ENCODE measurements around the gene PROC. TPM values are rescaled to one million over a fixed set of nuclear protein-coding genes. Genes with fewer than 3 reads are reported as not detected.

PROC gene
- total RNA-seq, 1 donor from 2014 or later, result under 0.01 TPM

DNA sequence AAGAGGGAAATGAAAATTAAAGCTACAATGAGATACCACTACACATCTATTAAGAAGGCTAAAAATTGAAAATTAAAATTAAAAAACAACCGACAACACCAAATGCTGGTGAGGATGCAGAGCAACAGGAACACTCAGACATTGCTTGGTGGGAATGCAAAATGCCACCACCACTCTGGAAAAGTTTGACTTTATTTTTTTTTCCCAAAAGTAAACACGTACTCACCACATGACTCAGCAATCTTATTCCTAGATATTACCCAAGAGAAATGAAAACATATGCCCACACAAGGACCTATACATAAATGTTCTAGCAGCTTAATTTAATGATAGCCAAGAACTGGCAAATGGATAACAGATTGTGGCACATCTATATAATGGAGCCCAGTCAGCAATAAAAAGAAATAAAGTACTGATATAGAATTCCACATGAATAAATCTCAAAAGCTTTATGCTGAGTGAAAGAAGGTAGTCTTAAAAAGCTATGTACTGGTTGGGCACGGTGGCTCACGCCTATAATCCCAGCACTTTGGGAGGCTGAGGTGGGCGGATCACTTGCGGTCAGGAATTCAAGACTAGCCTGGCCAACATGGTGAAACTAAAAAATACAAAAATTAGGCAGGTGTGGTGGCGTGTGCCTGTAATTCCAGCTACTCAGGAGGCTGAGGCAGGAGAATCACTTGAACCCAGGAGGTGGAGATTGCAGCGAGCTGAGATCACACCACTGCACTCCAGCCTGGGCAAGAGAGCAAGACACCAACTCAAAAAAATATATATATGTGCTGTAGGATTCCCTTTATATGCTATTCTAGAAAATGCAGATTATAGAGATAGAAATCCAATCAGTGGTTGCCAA, 4.2 kb upstream of the PROC start:
- peak in 1 of 2 donors; percentile 66 for DNase-seq (ENCODE audit: low read depth in 2 of 2)

DNA sequence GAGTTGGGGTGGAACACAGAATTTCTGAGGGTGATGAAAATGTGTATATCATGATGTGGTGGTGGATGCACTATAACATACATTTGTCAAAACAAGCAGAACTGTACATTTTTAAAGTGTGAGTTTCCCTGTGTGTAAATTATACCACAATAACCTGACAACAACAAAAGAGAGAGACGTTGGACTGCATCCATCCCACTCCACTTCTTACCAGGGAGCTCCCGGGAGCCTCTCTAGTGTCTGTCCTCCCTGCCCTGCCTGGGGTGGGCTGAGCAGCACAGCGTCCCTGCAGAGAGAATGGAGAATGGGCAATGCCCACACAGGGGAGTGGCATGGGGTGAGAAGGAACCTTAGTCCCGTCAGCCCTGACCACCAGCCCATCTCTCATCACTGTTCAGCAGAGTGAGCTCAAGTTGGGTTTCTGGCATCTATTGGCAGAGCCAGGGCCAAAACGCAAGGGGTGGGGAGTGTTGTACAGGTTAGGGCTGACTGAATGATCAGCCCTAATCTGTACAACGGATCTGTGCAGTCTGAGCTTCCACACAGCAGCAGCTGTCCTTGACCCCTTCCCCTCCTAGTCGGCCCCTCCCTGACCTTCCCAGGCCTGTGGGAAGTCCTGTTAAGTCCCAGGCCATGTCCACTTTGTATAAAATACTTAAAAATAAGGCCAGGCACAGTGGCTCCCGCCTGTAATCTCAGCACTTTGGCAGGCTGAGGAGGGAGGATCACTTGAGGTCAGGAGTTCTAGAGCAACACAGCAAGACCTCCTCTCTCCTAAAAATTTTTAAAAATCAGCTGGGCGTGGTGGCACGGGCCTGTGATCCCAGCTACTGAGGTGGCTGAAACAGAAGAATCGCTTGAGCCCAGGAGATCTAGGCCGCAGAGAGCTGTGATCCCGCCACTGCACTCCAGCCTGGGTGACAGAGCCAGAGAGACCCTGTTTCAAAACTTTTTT, 3.3 kb upstream of the PROC start:
- no peak for DNase-seq (ENCODE audit: low read depth in 2 of 2)

DNA sequence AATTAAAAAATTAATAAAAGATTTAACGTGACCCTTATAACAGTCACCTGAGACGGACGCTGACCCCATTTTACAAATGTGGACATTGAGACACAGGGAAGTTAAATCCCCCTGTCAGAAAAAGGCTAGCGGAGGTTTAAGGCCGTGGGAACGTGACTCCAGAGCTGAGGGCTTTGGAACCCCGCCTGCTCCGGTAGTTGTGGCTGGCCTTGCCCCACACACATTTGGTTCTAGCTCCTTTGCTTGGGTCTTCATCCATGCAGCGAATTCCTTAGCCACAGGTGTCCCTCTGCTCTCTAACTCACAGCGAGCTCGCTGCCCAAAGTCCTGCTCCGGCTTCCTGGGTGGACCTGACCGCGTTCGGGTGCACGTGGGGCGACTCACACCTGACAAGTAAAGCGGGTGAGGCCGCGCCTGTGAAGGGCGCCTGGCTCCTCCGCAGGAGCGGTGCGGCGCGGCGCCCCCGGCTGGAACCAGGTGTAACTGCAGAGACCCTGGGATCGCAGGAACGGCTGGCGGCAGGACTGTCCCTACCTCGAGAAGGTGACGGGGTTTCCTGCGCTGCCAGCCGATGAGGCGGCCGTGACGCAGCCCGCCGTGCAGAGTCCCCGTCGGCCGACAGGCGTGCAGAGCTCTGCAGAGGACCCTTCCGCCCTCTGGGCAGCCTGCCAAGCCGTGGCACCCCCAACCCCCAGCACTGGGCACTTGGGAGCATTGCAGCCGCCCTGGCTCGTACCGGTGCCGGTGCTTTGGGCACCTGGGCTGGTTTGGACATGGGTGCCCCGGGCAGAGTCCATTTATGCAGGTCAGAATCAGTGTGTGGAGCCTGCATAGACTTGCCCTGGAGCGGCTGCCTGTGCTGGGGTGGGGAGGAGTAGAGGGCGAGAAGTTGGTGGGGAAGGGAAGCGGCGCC, 2.4 kb upstream of the PROC start:
- peak; percentile 22 to 74 for DNase-seq (ENCODE audit: low read depth in 2 of 2)

DNA sequence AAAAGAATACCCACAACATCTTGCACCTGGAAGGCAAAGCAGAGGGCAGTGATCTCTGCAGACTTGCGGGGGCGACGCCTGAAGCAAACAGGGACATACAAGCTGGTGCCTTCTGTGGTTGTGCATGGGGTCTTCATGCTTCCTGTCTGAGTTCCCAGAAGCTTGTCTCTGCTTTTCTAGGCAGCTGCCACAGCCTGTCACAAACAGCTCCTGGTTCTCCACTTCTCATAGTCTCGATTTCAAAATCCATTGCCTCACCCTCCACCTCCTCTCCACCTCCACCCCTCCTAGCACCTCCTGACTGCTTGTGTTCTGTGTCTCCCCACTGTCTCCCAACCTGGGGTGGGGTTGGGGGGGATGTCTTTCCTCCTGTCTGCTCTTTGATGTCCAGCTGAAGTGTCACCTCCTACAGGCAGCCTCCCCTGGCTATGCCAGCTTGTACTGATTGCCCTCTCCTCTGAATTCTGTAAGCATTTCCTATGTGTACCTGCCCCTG, 1.7 kb upstream of the PROC start:
- no peak for DNase-seq (ENCODE audit: low read depth in 2 of 2)

DNA sequence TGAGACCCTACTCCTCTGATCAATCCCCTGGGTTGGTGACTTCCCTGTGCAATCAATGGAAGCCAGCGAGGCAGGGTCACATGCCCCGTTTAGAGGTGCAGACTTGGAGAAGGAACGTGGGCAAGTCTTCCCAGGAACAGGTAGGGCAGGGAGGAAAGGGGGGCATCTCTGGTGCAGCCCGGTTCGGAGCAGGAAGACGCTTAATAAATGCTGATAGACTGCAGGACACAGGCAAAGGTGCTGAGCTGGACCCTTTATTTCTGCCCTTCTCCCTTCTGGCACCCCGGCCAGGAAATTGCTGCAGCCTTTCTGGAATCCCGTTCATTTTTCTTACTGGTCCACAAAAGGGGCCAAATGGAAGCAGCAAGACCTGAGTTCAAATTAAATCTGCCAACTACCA, 821 bp upstream of the PROC start:
- DNase-seq (ENCODE audit: low read depth in 2 of 2), result no peak

DNA sequence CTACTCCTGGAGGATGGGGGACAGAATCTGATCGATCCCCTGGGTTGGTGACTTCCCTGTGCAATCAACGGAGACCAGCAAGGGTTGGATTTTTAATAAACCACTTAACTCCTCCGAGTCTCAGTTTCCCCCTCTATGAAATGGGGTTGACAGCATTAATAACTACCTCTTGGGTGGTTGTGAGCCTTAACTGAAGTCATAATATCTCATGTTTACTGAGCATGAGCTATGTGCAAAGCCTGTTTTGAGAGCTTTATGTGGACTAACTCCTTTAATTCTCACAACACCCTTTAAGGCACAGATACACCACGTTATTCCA, 844 bp downstream of the PROC start:
- DNase-seq (ENCODE audit: low read depth in 2 of 2), result no peak

DNA sequence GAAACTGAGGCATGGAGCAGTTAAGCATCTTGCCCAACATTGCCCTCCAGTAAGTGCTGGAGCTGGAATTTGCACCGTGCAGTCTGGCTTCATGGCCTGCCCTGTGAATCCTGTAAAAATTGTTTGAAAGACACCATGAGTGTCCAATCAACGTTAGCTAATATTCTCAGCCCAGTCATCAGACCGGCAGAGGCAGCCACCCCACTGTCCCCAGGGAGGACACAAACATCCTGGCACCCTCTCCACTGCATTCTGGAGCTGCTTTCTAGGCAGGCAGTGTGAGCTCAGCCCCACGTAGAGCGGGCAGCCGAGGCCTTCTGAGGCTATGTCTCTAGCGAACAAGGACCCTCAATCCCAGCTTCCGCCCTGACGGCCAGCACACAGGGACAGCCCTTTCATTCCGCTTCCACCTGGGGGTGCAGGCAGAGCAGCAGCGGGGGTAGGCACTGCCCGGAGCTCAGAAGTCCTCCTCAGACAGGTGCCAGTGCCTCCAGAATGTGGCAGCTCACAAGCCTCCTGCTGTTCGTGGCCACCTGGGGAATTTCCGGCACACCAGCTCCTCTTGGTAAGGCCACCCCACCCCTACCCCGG, 1.3 kb downstream of the PROC start:
- DNase-seq (ENCODE audit: low read depth in 2 of 2), result no peak

DNA sequence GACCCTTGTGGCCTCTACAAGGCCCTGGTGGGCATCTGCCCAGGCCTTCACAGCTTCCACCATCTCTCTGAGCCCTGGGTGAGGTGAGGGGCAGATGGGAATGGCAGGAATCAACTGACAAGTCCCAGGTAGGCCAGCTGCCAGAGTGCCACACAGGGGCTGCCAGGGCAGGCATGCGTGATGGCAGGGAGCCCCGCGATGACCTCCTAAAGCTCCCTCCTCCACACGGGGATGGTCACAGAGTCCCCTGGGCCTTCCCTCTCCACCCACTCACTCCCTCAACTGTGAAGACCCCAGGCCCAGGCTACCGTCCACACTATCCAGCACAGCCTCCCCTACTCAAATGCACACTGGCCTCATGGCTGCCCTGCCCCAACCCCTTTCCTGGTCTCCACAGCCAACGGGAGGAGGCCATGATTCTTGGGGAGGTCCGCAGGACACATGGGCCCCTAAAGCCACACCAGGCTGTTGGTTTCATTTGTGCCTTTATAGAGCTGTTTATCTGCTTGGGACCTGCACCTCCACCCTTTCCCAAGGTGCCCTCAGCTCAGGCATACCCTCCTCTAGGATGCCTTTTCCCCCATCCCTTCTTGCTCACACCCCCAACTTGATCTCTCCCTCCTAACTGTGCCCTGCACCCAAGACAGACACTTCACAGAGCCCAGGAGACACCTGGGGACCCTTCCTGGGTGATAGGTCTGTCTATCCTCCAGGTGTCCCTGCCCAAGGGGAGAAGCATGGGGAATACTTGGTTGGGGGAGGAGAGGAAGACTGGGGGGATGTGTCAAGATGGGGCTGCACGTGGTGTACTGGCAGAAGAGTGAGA, 2.0 kb downstream of the PROC start:
- DNase-seq (ENCODE audit: low read depth in 2 of 2), result no peak

DNA sequence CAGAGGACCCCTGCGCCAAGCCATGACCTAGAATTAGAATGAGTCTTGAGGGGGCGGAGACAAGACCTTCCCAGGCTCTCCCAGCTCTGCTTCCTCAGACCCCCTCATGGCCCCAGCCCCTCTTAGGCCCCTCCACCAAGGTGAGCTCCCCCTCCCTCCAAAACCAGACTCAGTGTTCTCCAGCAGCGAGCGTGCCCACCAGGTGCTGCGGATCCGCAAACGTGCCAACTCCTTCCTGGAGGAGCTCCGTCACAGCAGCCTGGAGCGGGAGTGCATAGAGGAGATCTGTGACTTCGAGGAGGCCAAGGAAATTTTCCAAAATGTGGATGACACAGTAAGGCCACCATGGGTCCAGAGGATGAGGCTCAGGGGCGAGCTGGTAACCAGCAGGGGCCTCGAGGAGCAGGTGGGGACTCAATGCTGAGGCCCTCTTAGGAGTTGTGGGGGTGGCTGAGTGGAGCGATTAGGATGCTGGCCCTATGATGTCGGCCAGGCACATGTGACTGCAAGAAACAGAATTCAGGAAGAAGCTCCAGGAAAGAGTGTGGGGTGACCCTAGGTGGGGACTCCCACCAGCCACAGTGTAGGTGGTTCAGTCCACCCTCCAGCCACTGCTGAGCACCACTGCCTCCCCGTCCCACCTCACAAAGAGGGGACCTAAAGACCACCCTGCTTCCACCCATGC, 3.0 kb downstream of the PROC start:
- no peak for DNase-seq (ENCODE audit: low read depth in 2 of 2)

DNA sequence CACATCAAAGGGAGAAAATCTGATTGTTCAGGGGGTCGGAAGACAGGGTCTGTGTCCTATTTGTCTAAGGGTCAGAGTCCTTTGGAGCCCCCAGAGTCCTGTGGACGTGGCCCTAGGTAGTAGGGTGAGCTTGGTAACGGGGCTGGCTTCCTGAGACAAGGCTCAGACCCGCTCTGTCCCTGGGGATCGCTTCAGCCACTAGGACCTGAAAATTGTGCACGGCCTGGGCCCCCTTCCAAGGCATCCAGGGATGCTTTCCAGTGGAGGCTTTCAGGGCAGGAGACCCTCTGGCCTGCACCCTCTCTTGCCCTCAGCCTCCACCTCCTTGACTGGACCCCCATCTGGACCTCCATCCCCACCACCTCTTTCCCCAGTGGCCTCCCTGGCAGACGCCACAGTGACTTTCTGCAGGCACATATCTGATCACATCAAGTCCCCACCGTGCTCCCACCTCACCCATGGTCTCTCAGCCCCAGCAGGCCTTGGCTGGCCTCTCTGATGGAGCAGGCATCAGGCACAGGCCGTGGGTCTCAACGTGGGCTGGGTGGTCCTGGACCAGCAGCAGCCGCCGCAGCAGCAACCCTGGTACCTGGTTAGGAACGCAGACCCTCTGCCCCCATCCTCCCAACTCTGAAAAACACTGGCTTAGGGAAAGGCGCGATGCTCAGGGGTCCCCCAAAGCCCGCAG, 3.8 kb downstream of the PROC start:
- no peak for DNase-seq (ENCODE audit: low read depth in 2 of 2)

DNA sequence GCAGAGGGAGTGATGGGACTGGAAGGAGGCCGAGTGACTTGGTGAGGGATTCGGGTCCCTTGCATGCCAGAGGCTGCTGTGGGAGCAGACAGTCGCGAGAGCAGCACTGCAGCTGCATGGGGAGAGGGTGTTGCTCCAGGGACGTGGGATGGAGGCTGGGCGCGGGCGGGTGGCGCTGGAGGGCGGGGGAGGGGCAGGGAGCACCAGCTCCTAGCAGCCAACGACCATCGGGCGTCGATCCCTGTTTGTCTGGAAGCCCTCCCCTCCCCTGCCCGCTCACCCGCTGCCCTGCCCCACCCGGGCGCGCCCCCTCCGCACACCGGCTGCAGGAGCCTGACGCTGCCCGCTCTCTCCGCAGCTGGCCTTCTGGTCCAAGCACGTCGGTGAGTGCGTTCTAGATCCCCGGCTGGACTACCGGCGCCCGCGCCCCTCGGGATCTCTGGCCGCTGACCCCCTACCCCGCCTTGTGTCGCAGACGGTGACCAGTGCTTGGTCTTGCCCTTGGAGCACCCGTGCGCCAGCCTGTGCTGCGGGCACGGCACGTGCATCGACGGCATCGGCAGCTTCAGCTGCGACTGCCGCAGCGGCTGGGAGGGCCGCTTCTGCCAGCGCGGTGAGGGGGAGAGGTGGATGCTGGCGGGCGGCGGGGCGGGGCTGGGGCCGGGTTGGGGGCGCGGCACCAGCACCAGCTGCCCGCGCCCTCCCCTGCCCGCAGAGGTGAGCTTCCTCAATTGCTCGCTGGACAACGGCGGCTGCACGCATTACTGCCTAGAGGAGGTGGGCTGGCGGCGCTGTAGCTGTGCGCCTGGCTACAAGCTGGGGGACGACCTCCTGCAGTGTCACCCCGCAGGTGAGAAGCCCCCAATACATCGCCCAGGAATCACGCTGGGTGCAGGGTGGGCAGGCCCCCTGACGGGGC, 4.6 kb downstream of the PROC start:
- DNase-seq (ENCODE audit: low read depth in 2 of 2), result no peak

DNA sequence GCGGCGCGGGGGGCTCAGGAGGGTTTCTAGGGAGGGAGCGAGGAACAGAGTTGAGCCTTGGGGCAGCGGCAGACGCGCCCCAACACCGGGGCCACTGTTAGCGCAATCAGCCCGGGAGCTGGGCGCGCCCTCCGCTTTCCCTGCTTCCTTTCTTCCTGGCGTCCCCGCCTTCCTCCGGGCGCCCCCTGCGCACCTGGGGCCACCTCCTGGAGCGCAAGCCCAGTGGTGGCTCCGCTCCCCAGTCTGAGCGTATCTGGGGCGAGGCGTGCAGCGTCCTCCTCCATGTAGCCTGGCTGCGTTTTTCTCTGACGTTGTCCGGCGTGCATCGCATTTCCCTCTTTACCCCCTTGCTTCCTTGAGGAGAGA, 5.2 kb downstream of the PROC start:
- DNase-seq (ENCODE audit: low read depth in 2 of 2), result no peak

DNA sequence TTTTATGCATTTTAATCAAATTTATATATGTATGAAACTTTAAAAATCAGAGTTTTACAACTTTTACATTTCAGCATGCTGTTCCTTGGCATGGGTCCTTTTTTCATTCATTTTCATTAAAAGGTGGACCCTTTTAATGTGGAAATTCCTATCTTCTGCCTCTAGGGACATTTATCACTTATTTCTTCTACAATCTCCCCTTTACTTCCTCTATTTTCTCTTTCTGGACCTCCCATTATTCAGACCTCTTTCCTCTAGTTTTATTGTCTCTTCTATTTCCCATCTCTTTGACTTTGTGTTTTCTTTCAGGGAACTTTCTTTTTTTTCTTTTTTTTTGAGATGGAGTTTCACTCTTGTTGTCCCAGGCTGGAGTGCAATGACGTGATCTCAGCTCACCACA, 5.7 kb downstream of the PROC start:
- no peak for DNase-seq (ENCODE audit: low read depth in 2 of 2)

DNA sequence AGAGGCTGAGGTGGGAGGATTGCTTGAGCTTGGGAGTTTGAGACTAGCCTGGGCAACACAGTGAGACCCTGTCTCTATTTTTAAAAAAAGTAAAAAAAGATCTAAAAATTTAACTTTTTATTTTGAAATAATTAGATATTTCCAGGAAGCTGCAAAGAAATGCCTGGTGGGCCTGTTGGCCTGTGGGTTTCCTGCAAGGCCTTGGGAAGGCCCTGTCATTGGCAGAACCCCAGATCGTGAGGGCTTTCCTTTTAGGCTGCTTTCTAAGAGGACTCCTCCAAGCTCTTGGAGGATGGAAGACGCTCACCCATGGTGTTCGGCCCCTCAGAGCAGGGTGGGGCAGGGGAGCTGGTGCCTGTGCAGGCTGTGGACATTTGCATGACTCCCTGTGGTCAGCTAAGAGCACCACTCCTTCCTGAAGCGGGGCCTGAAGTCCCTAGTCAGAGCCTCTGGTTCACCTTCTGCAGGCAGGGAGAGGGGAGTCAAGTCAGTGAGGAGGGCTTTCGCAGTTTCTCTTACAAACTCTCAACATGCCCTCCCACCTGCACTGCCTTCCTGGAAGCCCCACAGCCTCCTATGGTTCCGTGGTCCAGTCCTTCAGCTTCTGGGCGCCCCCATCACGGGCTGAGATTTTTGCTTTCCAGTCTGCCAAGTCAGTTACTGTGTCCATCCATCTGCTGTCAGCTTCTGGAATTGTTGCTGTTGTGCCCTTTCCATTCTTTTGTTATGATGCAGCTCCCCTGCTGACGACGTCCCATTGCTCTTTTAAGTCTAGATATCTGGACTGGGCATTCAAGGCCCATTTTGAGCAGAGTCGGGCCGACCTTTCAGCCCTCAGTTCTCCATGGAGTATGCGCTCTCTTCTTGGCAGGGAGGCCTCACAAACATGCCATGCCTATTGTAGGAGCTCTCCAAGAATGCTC, 6.6 kb downstream of the PROC start:
- DNase-seq (ENCODE audit: low read depth in 2 of 2), result no peak

DNA sequence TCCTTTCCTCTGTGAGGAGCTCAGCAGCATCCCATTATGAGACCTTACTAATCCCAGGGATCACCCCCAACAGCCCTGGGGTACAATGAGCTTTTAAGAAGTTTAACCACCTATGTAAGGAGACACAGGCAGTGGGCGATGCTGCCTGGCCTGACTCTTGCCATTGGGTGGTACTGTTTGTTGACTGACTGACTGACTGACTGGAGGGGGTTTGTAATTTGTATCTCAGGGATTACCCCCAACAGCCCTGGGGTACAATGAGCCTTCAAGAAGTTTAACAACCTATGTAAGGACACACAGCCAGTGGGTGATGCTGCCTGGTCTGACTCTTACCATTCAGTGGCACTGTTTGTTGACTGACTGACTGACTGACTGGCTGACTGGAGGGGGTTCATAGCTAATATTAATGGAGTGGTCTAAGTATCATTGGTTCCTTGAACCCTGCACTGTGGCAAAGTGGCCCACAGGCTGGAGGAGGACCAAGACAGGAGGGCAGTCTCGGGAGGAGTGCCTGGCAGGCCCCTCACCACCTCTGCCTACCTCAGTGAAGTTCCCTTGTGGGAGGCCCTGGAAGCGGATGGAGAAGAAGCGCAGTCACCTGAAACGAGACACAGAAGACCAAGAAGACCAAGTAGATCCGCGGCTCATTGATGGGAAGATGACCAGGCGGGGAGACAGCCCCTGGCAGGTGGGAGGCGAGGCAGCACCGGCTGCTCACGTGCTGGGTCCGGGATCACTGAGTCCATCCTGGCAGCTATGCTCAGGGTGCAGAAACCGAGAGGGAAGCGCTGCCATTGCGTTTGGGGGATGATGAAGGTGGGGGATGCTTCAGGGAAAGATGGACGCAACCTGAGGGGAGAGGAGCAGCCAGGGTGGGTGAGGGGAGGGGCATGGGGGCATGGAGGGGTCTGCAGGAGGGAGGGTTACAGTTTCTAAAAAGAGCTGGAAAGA, 7.6 kb downstream of the PROC start:
- DNase-seq (ENCODE audit: low read depth in 2 of 2), result no peak

Data from dermis microvascular lymphatic vessel endothelial cell (primary cell).